HCT116 (cell line): Measurements from ENCODE around the gene PTPN9. TPM values are rescaled to one million over a fixed set of nuclear protein-coding genes. Genes with fewer than 3 reads are reported as not detected.

Source experiments
- ATAC-seq: fragments of 200-7000 bp; cut with Tn5 transposase; 2 replicates; pipeline ENCODE4 v1.9.1; 2020; ENCODE audit warnings: mild to moderate bottlenecking, moderate library complexity
- Bru-seq: library from RNA; stranded (reverse); fragments of 400-500 nt; gene quantifications from one replicate; lab custom pipeline; 2021; lab: Mats Ljungman, UMichigan
- BruChase-seq, 2 experiments: library from RNA; stranded (reverse); fragments of 400-500 nt; gene quantifications; one replicate each; lab custom pipeline; 2021; lab: Mats Ljungman, UMichigan
- BruUV-seq: library from RNA; stranded (reverse); fragments of 400-500 nt; replicated peaks from 2 replicates; lab custom pipeline; 2021; lab: Mats Ljungman, UMichigan
- CTCF ChIA-PET: fragments of 300-600 bp; sonication (Branson Sonifier 250); formaldehyde crosslinking; loops from one replicate; lab custom pipeline; 2021; ENCODE audit warnings: antibody characterized with exemption; lab: Charles Lee
- POLR2A ChIA-PET: fragments of 300-600, 350-600 bp; sonication (Branson Sonifier 250); formaldehyde crosslinking; loops from one replicate; lab custom pipeline; 2021; ENCODE audit warnings: antibody characterized with exemption; lab: Charles Lee
- RAD21 ChIA-PET, 2 experiments: fragments of 300-600 bp; sonication (Branson Sonifier 250); formaldehyde crosslinking; loops; one replicate each; lab custom pipeline; 2023; ENCODE audit warnings: low total read pairs in 2 of 2; ENCODE audit not compliant: uncharacterized antibody in 2 of 2, unreplicated experiment in 2 of 2, low non-redundant PET in 1 of 2; lab: Charles Lee
- DNase-seq: peaks from one replicate; pipeline ENCODE4 v3.0.0-alpha.2; 2010; ENCODE audit warnings: low read depth, low spot score
- H2AFZ ChIP-seq: fragments of 200-600 bp; shearing (Covaris generic), sonication (generic); 2 replicates; pipeline ENCODE4 v1.6.1; 2017; ENCODE audit warnings: low read depth, mixed run types, mixed read lengths, antibody characterized with exemption, low read length; ENCODE audit not compliant: poor library complexity, severe bottlenecking
- H3K27ac ChIP-seq: 2 replicates; pipeline ENCODE4 v1.5.1; 2012; ENCODE audit warnings: low read depth, low read length
- H3K27me3 ChIP-seq: fragments of 200-600 bp; sonication (generic); 2 replicates; pipeline ENCODE4 v1.6.1; 2016; ENCODE audit warnings: mixed run types, low read length, mixed read lengths; ENCODE audit not compliant: insufficient read depth
- H3K36me3 ChIP-seq, 2 experiments: fragments of 200-500 bp in 1 of 2; fragments of 200-600 bp in 1 of 2; sonication (Bioruptor generic) in 1 of 2; sonication (generic) in 1 of 2; 2 replicates each; pipeline versions ENCODE4 v1.5.1 to v1.6.1; 2014 to 2016; ENCODE audit warnings: low read length in 2 of 2, inconsistent platforms in 1 of 2, mixed read lengths in 1 of 2, mixed run types in 1 of 2; ENCODE audit not compliant: insufficient read depth in 2 of 2, control insufficient read depth in 1 of 2
- H3K4me1 ChIP-seq, 2 experiments: fragments of 200-600 bp in 1 of 2; sonication (generic) in 1 of 2; 2 replicates each; pipeline versions ENCODE4 v1.5.1 to v1.6.1; 2012 to 2017; ENCODE audit warnings: low read length in 2 of 2, inconsistent platforms in 1 of 2, mild to moderate bottlenecking in 1 of 2, mixed read lengths in 1 of 2, mixed run types in 1 of 2, moderate library complexity in 1 of 2; ENCODE audit not compliant: insufficient read depth in 2 of 2, control insufficient read depth in 1 of 2
- H3K4me2 ChIP-seq: fragments of 200-600 bp; sonication (generic); 2 replicates; pipeline ENCODE4 v1.6.1; 2017; ENCODE audit warnings: mixed run types, low read length, mixed read lengths
- H3K4me3 ChIP-seq, 2 experiments: fragments of 200-600 bp in 1 of 2; sonication (generic) in 1 of 2; replicated peaks in 1 of 2; 2 replicates each; pipeline ENCODE4 v1.5.1; 2011 to 2016; ENCODE audit warnings: low read length in 2 of 2, control low read depth in 1 of 2, low read depth in 1 of 2, mild to moderate bottlenecking in 1 of 2, mixed read lengths in 1 of 2, mixed run types in 1 of 2
- H3K79me2 ChIP-seq: fragments of 200-600 bp; sonication (generic); 2 replicates; pipeline ENCODE4 v1.6.1; 2017; ENCODE audit warnings: mild to moderate bottlenecking, mixed run types, low read length, moderate library complexity, mixed read lengths; ENCODE audit not compliant: insufficient read depth
- H3K9ac ChIP-seq: fragments of 200-600 bp; sonication (generic); 2 replicates; pipeline ENCODE4 v1.6.1; 2016; ENCODE audit warnings: low read length, mixed read lengths
- H3K9me2 ChIP-seq: fragments of 200-600 bp; sonication (generic), shearing (Covaris generic); 2 replicates; pipeline ENCODE4 v1.6.1; 2017; ENCODE audit warnings: mixed run types, mild to moderate bottlenecking, moderate library complexity; ENCODE audit not compliant: insufficient read depth
- H3K9me3 ChIP-seq, 2 experiments: fragments of 200-500 bp in 1 of 2; fragments of 200-600 bp in 1 of 2; sonication (Bioruptor generic) in 1 of 2; sonication (generic) in 1 of 2; 2 replicates each; pipeline ENCODE4 v1.6.1; 2014 to 2017; ENCODE audit warnings: low read length in 2 of 2, mixed read lengths in 2 of 2, inconsistent platforms in 1 of 2, low read depth in 1 of 2, mild to moderate bottlenecking in 1 of 2, mixed run types in 1 of 2, moderate library complexity in 1 of 2; ENCODE audit not compliant: control insufficient read depth in 1 of 2, insufficient read depth in 1 of 2
- H4K20me1 ChIP-seq: fragments of 200-600 bp; sonication (generic), shearing (Covaris generic); 2 replicates; pipeline ENCODE4 v1.6.1; 2017; ENCODE audit warnings: mixed run types, mild to moderate bottlenecking, moderate library complexity; ENCODE audit not compliant: insufficient read depth
- CEBPB ChIP-seq: IDR thresholded peaks from 2 replicates; pipeline ENCODE4 v1.6.1; 2012; ENCODE audit warnings: low read depth
- EGR1 ChIP-seq: IDR thresholded peaks from 2 replicates; pipeline ENCODE4 v1.6.1; 2012; ENCODE audit warnings: low read depth
- FOSL1 ChIP-seq: IDR thresholded peaks from 2 replicates; pipeline ENCODE4 v1.6.1; 2012; ENCODE audit warnings: low read depth
- JUND ChIP-seq: IDR thresholded peaks from 2 replicates; pipeline ENCODE4 v1.6.1; 2012
- POLR2A ChIP-seq: IDR thresholded peaks from 2 replicates; pipeline ENCODE4 v1.7.0; 2011; ENCODE audit warnings: borderline replicate concordance; ENCODE audit not compliant: insufficient read depth, insufficient read length; ENCODE audit errors: extremely low read depth
- POLR2AphosphoS5 ChIP-seq: IDR thresholded peaks from 2 replicates; pipeline ENCODE4 v1.6.1; 2011; ENCODE audit warnings: mild to moderate bottlenecking, low read depth, low read length, moderate library complexity
- RAD21 ChIP-seq: IDR thresholded peaks from 2 replicates; pipeline ENCODE4 v1.6.1; 2012; ENCODE audit warnings: low read depth, mild to moderate bottlenecking
- SP1 ChIP-seq: IDR thresholded peaks from 2 replicates; pipeline ENCODE4 v1.6.1; 2012; ENCODE audit warnings: low read depth
- SRF ChIP-seq: IDR thresholded peaks from 2 replicates; pipeline ENCODE4 v1.6.1; 2012; ENCODE audit warnings: low read depth
- TCF7L2 ChIP-seq: IDR thresholded peaks from 2 replicates; pipeline ENCODE4 v1.7.0; 2011; ENCODE audit warnings: borderline replicate concordance, inconsistent platforms; ENCODE audit not compliant: insufficient read depth, insufficient read length; ENCODE audit errors: extremely low read depth
- YY1 ChIP-seq: IDR thresholded peaks from 2 replicates; pipeline ENCODE4 v1.6.1; 2011; ENCODE audit warnings: low read length, low read depth, moderate library complexity, mild to moderate bottlenecking; ENCODE audit not compliant: insufficient replicate concordance; ENCODE audit errors: extremely low read depth
- ZBTB33 ChIP-seq: IDR thresholded peaks from 2 replicates; pipeline ENCODE4 v1.6.1; 2011; ENCODE audit warnings: mild to moderate bottlenecking, low read length, moderate library complexity; ENCODE audit not compliant: insufficient replicate concordance; ENCODE audit errors: extremely low read depth
- ZNF274 ChIP-seq: fragments of 200-500 bp; sonication (Bioruptor generic); IDR thresholded peaks from 2 replicates; pipeline ENCODE4 v1.6.1; 2014; ENCODE audit warnings: mild to moderate bottlenecking, low read depth, low read length, inconsistent platforms
- intact Hi-C: fragments of 100-400 bp; cut with micrococcal nuclease; formaldehyde crosslinking; loops from 2 replicates; pipeline ENCODE4 v1.10.0; 2022
- long read RNA-seq: library from polyadenylated mRNA; unstranded; transcript quantifications from one replicate; pipeline ENCODE4 v2.0.0, GENCODE V29; 2021; ENCODE audit not compliant: unreplicated experiment
- polyA plus RNA-seq: library from polyadenylated mRNA; unstranded; fragments of >200 nt; gene quantifications from 2 replicates; pipeline ENCODE4 v1.2.1, GENCODE V29; 2012; ENCODE audit warnings: missing spikeins
- total RNA-seq: library from RNA; stranded (reverse); gene quantifications from one replicate; pipeline ENCODE4 v1.2.1, GENCODE V29; 2021; ENCODE audit not compliant: unreplicated experiment
- TF ChIP-seq, protein P1 (sequence below): IDR thresholded peaks from 2 replicates; pipeline ENCODE4 v1.6.1; 2012
- TF ChIP-seq, protein P2 (sequence below), 3 experiments: fragments of 200-600 bp in 1 of 3; sonication (generic) in 1 of 3; IDR thresholded peaks in 2 of 3; conservative IDR thresholded peaks in 1 of 3; 2 replicates each; pipeline ENCODE4 v1.5.1; 2012 to 2017; ENCODE audit warnings: low read depth in 2 of 3, low read length in 2 of 3, antibody characterized with exemption in 1 of 3, borderline replicate concordance in 1 of 3, control low read depth in 1 of 3, mild to moderate bottlenecking in 1 of 3, mixed read lengths in 1 of 3, mixed run types in 1 of 3, moderate library complexity in 1 of 3; ENCODE audit not compliant: insufficient read depth in 1 of 3
- TF ChIP-seq, protein P3 (sequence below): IDR thresholded peaks from 2 replicates; pipeline ENCODE4 v1.6.1; 2012

PTPN9 gene
- total RNA-seq (21.1 TPM), Bru-seq, nascent RNA (percentile 61 among the genes with signal in this experiment), BruChase-seq, experiment 1, labeled RNA remaining after a 6-hour chase (percentile 66 among the genes with signal in this experiment), BruChase-seq, experiment 2, labeled RNA remaining after a 2-hour chase (percentile 62 among the genes with signal in this experiment)
- polyA plus RNA-seq, result 18.3 and 19.8 TPM in 2 replicates
- long read RNA-seq, full-length matches to known transcripts, result 36 of 57 reads
- long read RNA-seq, partial matches to known transcripts, result 7 of 57 reads
- long read RNA-seq, other reads (novel, unspliced or antisense), result 14 of 57 reads

GRCh38 chr15:75578948-75579920 lies at the start of gene PTPN9:
TSS of gene PTPN9 (minus strand) at chr15:75579315. CDS start at chr15:75578776, 539 bp downstream.
- Histone ChIP-seq H2AFZ (peak within 1 kb of the TSS; percentile 81), H3K4me1 (peaks cover 5 to 16% of the 10 kb centered on the region in 2 experiments), H4K20me1 (no peaks in the 10 kb centered on the region), H3K27me3 (no peaks in the 10 kb centered on the region), H3K4me2 (peak within 1 kb of the TSS; percentile 95), H3K9me3 (no peaks in the 10 kb centered on the region), H3K9me2 (no peaks in the 10 kb centered on the region), H3K36me3 (no peaks in the 10 kb centered on the region), H3K27ac (peak within 1 kb of the TSS; percentile 91), H3K4me3 (peak within 1 kb of the TSS; percentile 86 to 93), H3K9ac (peak within 1 kb of the TSS; percentile 92), H3K79me2 (peaks cover 38% of the 10 kb centered on the region)
- no TSS peak for BruUV-seq
- ATAC-seq (peak; percentile 84), DNase-seq (peak; percentile 23)
- POLR2A ChIA-PET, result interaction anchor here (1.4 kb wide), 2 partner anchors 46 to 48 kb away, joined by 3 to 5 read pairs; partner anchors contain the start of gene SNUPN
- CTCF ChIA-PET, result interaction anchor here (0.7 to 1.5 kb wide), 2 partner anchors 127 to 377 kb away, joined by 3 to 5 read pairs; partner anchors contain the start of gene SIN3A
- intact Hi-C loops, result loop anchor here (5.0 kb wide), 1 partner anchor 127 kb away; the partner anchor contains the start of gene SIN3A
- RAD21 ChIA-PET, result interaction anchor here in 1 of 2 experiments (0.7 kb wide), 1 partner anchor 46 kb away, joined by 6 read pairs; no protein-coding TSS in a partner anchor
- TF ChIP-seq, protein P1, sequence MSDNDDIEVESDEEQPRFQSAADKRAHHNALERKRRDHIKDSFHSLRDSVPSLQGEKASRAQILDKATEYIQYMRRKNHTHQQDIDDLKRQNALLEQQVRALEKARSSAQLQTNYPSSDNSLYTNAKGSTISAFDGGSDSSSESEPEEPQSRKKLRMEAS, result no peak
- TF ChIP-seq CEBPB (no peak), ZBTB33 (no peak), TCF7L2 (peak; percentile 43), POLR2A (peak; percentile 38), ZNF274 (no peak), YY1 (peak; percentile 68), SRF (no peak), SP1 (no peak), RAD21 (0 out of 2 replicates have a peak, but pooled peaks have one; percentile 15), POLR2AphosphoS5 (peak; percentile 63; the same call in 1 of the 2 replicates), EGR1 (no peak), JUND (no peak), FOSL1 (no peak)
- TF ChIP-seq, protein P2, sequence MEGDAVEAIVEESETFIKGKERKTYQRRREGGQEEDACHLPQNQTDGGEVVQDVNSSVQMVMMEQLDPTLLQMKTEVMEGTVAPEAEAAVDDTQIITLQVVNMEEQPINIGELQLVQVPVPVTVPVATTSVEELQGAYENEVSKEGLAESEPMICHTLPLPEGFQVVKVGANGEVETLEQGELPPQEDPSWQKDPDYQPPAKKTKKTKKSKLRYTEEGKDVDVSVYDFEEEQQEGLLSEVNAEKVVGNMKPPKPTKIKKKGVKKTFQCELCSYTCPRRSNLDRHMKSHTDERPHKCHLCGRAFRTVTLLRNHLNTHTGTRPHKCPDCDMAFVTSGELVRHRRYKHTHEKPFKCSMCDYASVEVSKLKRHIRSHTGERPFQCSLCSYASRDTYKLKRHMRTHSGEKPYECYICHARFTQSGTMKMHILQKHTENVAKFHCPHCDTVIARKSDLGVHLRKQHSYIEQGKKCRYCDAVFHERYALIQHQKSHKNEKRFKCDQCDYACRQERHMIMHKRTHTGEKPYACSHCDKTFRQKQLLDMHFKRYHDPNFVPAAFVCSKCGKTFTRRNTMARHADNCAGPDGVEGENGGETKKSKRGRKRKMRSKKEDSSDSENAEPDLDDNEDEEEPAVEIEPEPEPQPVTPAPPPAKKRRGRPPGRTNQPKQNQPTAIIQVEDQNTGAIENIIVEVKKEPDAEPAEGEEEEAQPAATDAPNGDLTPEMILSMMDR (IDR thresholded peaks at IDR 0.05 in 2 of 3, conservative IDR thresholded peaks at IDR 0.05 in 1 of 3; ENCODE audit: borderline replicate concordance in 1 of 3, insufficient read depth in 1 of 3, low read depth in 2 of 3, low read length in 2 of 3), result peak in 2 of 3 experiments; percentile 13 to 37; a peak in 2 of 6 replicates
- TF ChIP-seq, protein P3, sequence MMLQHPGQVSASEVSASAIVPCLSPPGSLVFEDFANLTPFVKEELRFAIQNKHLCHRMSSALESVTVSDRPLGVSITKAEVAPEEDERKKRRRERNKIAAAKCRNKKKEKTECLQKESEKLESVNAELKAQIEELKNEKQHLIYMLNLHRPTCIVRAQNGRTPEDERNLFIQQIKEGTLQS, result no peak
